ENCODE measurements around the gene TMEM62.

The TMEM62 gene

DNA sequence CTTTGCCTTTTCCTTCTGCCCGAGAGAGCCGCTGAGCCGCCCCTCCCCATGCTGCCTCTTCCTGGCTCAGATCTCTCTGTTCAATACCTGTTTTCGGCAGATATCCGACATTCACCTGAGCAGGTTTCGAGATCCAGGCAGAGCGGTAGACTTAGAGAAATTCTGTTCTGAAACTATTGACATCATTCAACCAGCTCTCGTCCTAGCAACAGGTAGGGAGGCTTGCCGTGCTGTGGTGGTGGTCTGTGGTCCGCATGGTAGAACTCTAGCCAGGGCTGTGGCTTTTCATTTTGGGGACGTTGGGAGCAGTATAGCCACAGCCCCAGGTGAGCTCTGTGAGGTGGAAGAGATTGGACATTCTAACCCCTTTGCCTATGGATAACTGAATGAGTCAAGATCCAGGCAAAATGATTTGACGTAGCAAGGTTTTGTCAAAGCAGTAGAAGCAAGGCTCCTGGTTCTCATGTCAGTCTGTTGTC lies 810 bp downstream of the TMEM62 start:
- H3K4me3 ChIP-seq (ENCODE audit: low read length), result peak overlapping the region; percentile 78
- DNase-seq (ENCODE audit: low read depth), result no peak
- TF ChIP-seq CTCF (conservative IDR thresholded peaks at IDR 0.05; ENCODE audit: low read length), result no peak

- H3K4me3 ChIP-seq (ENCODE audit: low read length), result no peak overlapping the region
- DNase-seq (ENCODE audit: low read depth), result no peak
- no peak for TF ChIP-seq CTCF (conservative IDR thresholded peaks at IDR 0.05; ENCODE audit: low read length)
Measured at GRCh38 chr15:43135351-43135750, 2.0 kb downstream of the TMEM62 start.

DNA sequence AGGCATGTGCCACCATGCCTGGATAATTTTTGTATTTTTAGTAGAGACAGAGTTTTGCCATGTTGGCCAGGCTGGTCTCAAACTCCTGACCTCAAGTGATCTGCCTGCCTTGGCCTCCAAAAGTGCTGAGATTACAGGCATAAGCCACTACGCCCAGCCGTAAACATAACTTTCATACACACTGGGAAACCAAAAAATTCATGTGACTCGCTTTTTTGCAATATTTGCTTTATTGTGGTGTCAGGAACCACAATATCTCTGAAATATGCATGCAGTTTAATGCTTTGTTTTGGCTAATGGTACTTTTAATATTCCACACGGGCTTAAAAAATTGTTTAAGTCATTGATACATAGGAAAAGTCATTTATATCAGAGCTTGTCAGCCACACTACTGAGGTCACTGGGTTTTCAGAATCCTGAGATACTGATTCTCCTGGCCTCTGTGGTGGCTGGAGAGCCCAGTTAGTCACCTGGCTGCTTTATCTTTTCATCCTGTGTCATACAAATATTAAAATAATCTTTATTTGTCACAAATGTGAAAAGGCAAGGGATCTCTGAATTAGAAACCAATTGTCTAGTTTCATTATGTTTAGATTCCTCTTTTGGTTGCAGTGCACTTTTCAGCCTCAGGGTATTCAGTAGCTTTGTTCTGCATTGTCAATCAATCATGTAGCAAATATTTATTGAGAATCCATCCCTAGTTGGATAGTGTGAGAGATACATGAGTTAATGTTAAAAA lies 10.0 kb downstream of the TMEM62 start:
- peak; percentile 44 for DNase-seq (ENCODE audit: low read depth)
- H3K4me3 ChIP-seq (ENCODE audit: low read length), result no peak overlapping the region
- no peak for TF ChIP-seq CTCF (conservative IDR thresholded peaks at IDR 0.05; ENCODE audit: low read length)

DNA sequence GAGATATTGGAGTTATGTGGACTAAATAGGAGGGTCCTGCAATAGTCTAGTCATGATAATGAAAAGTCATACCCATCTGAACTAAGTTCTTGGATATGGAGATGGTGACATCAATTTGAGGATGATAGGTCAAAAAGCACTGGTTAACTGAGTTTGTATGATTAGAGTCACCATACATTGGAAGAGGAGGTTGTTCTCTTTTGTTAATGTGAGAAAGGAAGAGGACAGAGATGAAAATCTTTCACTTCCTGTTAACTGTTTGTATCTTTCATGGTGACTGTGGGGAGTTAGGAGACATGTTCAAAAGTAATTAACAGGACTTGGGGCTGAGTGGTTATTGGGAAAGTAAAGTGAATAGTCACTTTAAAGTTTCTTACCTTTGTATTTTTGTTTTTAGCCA lies 11.1 kb downstream of the TMEM62 start:
- TF ChIP-seq CTCF (conservative IDR thresholded peaks at IDR 0.05; ENCODE audit: low read length), result no peak
- H3K4me3 ChIP-seq (ENCODE audit: low read length), result no peak overlapping the region
- DNase-seq (ENCODE audit: low read depth), result no peak

- DNase-seq (ENCODE audit: low read depth), result no peak
- H3K4me3 ChIP-seq (ENCODE audit: low read length), result no peak overlapping the region
- no peak for TF ChIP-seq CTCF (conservative IDR thresholded peaks at IDR 0.05; ENCODE audit: low read length)
Measured at GRCh38 chr15:43146184-43146583, 12.8 kb downstream of the TMEM62 start.

DNA sequence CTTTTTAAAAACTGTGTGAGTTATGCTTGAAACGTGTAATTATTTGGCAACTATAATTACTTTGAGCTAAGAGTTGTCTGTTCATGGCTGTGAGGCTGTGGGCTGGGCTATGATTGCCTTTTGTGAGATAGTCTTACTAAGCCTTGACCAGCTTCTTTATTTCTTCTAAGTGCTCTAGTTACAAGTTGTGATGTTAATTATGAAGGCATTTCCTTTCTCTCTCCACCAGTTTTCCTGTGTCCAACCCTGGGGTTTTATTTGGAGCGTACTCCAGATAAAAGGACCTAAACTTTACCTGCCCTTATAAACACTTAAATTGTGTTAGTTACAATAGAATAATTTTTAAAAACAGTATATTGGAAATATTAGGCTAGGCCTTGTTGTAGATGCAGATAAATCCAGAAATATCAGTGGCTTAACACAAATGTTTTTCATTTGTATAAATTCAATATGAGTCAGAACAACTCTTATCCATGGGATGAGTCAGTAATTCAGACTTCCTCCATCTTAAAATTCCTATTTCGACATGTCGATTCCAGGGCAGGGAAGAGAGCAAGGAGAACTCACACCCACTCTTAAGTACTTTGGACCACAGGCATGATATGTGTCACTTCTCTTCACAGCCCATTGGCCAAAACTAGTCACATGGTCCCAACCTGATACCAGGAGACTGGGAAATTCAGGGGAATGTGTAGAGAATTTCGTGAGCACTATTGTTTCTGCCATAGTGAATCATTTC lies 17.0 kb downstream of the TMEM62 start:
- TF ChIP-seq CTCF (conservative IDR thresholded peaks at IDR 0.05; ENCODE audit: low read length), result no peak
- DNase-seq (ENCODE audit: low read depth), result peak; percentile 97
- no peak overlapping the region for H3K4me3 ChIP-seq (ENCODE audit: low read length)

DNA sequence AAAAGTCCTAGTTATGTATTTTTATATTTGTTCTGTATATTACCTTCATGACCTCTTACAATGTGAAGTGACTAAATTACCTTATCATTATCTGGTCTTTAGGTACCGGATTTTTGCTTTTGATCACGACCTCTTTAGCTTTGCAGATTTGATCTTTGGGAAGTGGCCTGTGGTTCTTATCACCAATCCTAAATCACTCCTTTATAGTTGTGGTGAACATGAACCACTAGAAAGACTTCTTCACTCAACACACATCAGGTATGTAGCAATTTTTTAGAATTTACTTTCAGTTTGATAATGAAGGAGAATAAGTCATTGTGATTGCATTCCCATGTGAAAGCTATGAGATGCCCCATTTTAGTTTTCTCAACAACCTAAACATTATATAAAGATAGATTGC lies 18.3 kb downstream of the TMEM62 start:
- no peak for TF ChIP-seq CTCF (conservative IDR thresholded peaks at IDR 0.05; ENCODE audit: low read length)
- H3K4me3 ChIP-seq (ENCODE audit: low read length), result no peak overlapping the region
- no peak for DNase-seq (ENCODE audit: low read depth)

All from AG10803 (cell line).